Hepatocyte (in vitro differentiated cells): ENCODE results near the gene ZMIZ1. TPM values are rescaled to one million over a fixed set of nuclear protein-coding genes. Genes with fewer than 3 reads are reported as not detected.

ENCODE experiments used
- DNase-seq: peaks from one replicate; pipeline ENCODE4 v3.0.0-alpha.2; 2016; ENCODE audit warnings: low spot score
- H2AFZ ChIP-seq: fragments of 200-600 bp; sonication (generic); 2 replicates; pipeline ENCODE4 v1.6.0; 2016; ENCODE audit warnings: antibody characterized with exemption, mild to moderate bottlenecking
- H3K27ac ChIP-seq: fragments of 200-600 bp; sonication (generic); 2 replicates; pipeline ENCODE4 v1.5.1; 2016; ENCODE audit warnings: mild to moderate bottlenecking
- H3K27me3 ChIP-seq: fragments of 200-600 bp; sonication (generic); 2 replicates; pipeline ENCODE4 v1.6.1; 2016
- H3K36me3 ChIP-seq: fragments of 200-600 bp; sonication (generic); replicated peaks from 2 replicates; pipeline ENCODE4 v1.5.1; 2016; ENCODE audit warnings: low read depth; ENCODE audit not compliant: insufficient read depth
- H3K4me1 ChIP-seq: fragments of 200-600 bp; sonication (generic); 2 replicates; pipeline ENCODE4 v1.5.1; 2016; ENCODE audit warnings: mild to moderate bottlenecking, moderate library complexity; ENCODE audit not compliant: insufficient read depth
- H3K4me2 ChIP-seq: fragments of 200-600 bp; sonication (generic); 2 replicates; pipeline ENCODE4 v1.6.0; 2016
- H3K4me3 ChIP-seq: fragments of 200-600 bp; sonication (generic); 2 replicates; pipeline ENCODE4 v1.5.1; 2016; ENCODE audit warnings: mild to moderate bottlenecking
- H3K79me2 ChIP-seq: fragments of 200-600 bp; sonication (generic); 2 replicates; pipeline ENCODE4 v1.6.0; 2017; ENCODE audit warnings: mild to moderate bottlenecking
- H3K9me2 ChIP-seq: fragments of 200-600 bp; sonication (generic); replicated peaks from 2 replicates; pipeline ENCODE4 v1.6.0; 2017; ENCODE audit warnings: mild to moderate bottlenecking; ENCODE audit not compliant: insufficient read depth
- H3K9me3 ChIP-seq: fragments of 200-600 bp; sonication (generic); 2 replicates; pipeline ENCODE4 v1.5.1; 2016; ENCODE audit warnings: low read depth, mild to moderate bottlenecking
- H4K20me1 ChIP-seq: fragments of 200-600 bp; sonication (generic); 2 replicates; pipeline ENCODE4 v1.6.0; 2016; ENCODE audit warnings: mild to moderate bottlenecking; ENCODE audit not compliant: insufficient read depth, poor library complexity, severe bottlenecking
- CTCF ChIP-seq: fragments of 200-600 bp; sonication (generic); IDR thresholded peaks from 2 replicates; pipeline ENCODE4 v1.5.1; 2016; ENCODE audit warnings: antibody characterized with exemption, mild to moderate bottlenecking; ENCODE audit not compliant: poor library complexity
- EZH2 ChIP-seq: fragments of 200-600 bp; sonication (generic); IDR thresholded peaks from 2 replicates; pipeline ENCODE4 v1.6.1; 2016; ENCODE audit warnings: antibody characterized with exemption, mild to moderate bottlenecking, borderline replicate concordance
- EZH2phosphoT487 ChIP-seq: fragments of 200-600 bp; sonication (generic); IDR thresholded peaks from one replicate; pipeline ENCODE4 v1.6.1; 2018; ENCODE audit warnings: antibody characterized with exemption, mild to moderate bottlenecking, low read depth, moderate library complexity; ENCODE audit not compliant: unreplicated experiment, severe bottlenecking
- WGBS: methylation state at CpG from one replicate; pipeline ENCODE4 v1.1.6; 2016; ENCODE audit warnings: low lambda C conversion rate; ENCODE audit errors: missing lambda C conversion rate; 5-methylcytosine and 5-hydroxymethylcytosine counted together
- polyA plus RNA-seq: library from polyadenylated mRNA; unstranded; fragments of >200 nt; fragmentation: Nextera tagmentation; extraction: Ambion mirVana; gene quantifications from 2 replicates; pipeline ENCODE4 v1.2.1, GENCODE V29; 2016
- total RNA-seq: library from RNA; depleted of rRNA; stranded (reverse); fragments of >200 nt; gene quantifications from 2 replicates; pipeline ENCODE4 v1.2.3, GENCODE V29; 2014

The ZMIZ1 gene
- total and polyA plus RNA-seq, 2 experiments from 2014 or later: 30.9 to 32.4 TPM

- Histone ChIP-seq H3K9me3 (no peaks in the 10 kb centered on the region), H4K20me1 (no peaks in the 10 kb centered on the region), H3K9me2 (no peaks in the 10 kb centered on the region), H3K4me1 (no peaks in the 10 kb centered on the region), H3K4me3 (no peak overlapping the region), H3K79me2 (no peaks in the 10 kb centered on the region), H2AFZ (no peak overlapping the region), H3K27me3 (no peaks in the 10 kb centered on the region), H3K36me3 (no peaks in the 10 kb centered on the region), H3K4me2 (no peak overlapping the region), H3K27ac (no peak overlapping the region)
- 89% methylated on average over 8 of the region's 8 CpGs for WGBS
- TF ChIP-seq EZH2phosphoT487 (no peak), EZH2 (no peak), CTCF (no peak)
- DNase-seq: no peak
These were observed 244.6 kb downstream of the ZMIZ1 start for GRCh38 chr10:79313320-79313719.

DNA sequence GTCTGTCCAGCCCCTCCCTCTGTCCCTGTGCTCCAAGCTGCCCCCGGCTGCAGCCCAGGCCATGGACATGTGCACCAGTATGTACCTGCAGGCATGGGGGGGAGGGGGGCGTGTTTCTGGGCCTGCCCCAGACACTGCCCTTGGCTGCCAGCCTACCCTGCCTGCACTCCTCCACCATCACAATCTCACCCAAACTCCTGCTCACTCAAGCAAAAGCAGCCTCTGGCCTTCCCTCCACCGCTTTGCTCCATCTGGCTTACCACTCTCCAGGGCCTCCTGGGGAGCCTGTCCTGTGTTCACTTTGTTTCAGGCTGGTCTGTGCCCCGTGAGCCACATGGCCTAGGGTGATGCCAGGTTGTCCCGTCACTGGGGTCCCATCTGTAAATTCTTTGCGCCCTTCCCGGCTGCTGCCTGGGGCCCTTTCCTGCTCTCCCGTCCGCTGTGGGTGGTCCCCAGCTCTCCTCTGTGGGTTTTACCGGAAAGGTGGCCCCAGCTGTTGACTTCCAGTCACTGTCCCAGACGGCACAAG is 245.2 kb downstream of the ZMIZ1 start:
- no peaks in the 10 kb centered on the region for H3K79me2 ChIP-seq
- no peak overlapping the region for H2AFZ ChIP-seq
- no peaks in the 10 kb centered on the region for H3K27me3 ChIP-seq
- H3K4me3 ChIP-seq: no peak overlapping the region
- H3K27ac ChIP-seq: no peak overlapping the region
- no peak overlapping the region for H3K4me2 ChIP-seq
- H3K4me1 ChIP-seq: no peaks in the 10 kb centered on the region
- TF ChIP-seq EZH2 (no peak), EZH2phosphoT487 (no peak), CTCF (no peak)
- no peaks in the 10 kb centered on the region for H3K9me3 ChIP-seq
- WGBS: 78% methylated on average over 11 of the region's 11 CpGs
- H3K9me2 ChIP-seq: no peaks in the 10 kb centered on the region
- no peaks in the 10 kb centered on the region for H3K36me3 ChIP-seq
- no peak for DNase-seq
- no peaks in the 10 kb centered on the region for H4K20me1 ChIP-seq

DNA sequence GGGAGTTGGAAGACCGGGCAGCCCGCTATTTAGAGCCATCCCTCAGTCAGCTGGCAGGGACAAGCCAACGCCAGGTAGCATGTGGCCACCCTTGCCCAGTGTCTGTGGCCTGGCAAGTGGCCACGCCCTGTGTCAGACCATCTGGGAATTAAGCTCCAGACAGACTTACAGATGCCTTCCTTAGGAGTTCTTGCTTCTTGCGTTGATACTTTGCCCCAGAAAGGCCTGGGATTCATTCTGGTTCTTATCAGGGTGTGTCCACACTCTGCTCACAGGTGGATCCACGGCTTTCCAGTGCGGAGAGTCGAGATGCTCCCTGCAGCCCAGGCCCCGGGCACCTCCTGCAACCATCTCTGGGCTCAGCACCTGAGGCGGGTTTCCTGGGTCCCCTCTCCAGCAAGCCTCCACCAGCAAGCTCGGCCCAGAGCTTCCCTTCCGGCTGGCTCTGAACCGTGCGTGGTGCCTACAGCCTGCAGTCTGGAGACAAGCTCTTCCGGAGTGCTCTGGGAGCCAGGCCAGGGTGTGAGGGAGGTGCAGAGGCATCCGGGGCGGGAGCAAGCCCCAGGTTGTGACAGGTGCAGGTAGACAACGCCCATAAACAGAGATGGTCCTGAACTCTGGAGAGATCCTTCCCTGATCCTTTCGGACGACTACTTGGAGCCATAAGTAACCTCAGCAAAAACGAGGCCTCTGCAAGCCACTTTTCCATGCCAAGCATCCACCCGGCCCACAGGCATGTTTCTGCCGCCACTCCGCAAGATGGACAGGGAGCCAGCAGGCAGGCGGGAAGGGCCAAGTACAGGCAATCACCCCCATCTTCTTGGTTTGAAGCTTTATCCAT is 246.2 kb downstream of the ZMIZ1 start:
- Histone ChIP-seq H4K20me1 (no peaks in the 10 kb centered on the region), H3K9me2 (no peaks in the 10 kb centered on the region), H3K36me3 (no peaks in the 10 kb centered on the region), H3K4me1 (no peaks in the 10 kb centered on the region), H3K27me3 (no peaks in the 10 kb centered on the region), H3K4me3 (no peak overlapping the region), H3K9me3 (no peaks in the 10 kb centered on the region), H3K4me2 (no peak overlapping the region), H2AFZ (no peak overlapping the region), H3K27ac (no peak overlapping the region), H3K79me2 (no peaks in the 10 kb centered on the region)
- no peak for DNase-seq
- WGBS: 94% methylated on average over 25 of the region's 25 CpGs
- TF ChIP-seq EZH2phosphoT487 (no peak), CTCF (no peak), EZH2 (no peak)
